Coronary artery (tissue), 2 donors: ENCODE results near the gene NCMAP.

ENCODE experiments used
- DNase-seq: peaks from one replicate; pipeline ENCODE4 v3.0.0-alpha.2; 2017; ENCODE audit warnings: low spot score
- H3K27ac ChIP-seq, 2 donors: fragments of 200-600 bp; sonication (generic); one replicate each; pipeline ENCODE4 v1.5.1; 2016 to 2019
- H3K4me3 ChIP-seq: fragments of 200-600 bp; sonication (generic); 2 replicates; pipeline ENCODE4 v1.5.1; 2016; ENCODE audit warnings: mild to moderate bottlenecking, moderate library complexity
- CTCF ChIP-seq: fragments of 200-600 bp; sonication (generic); IDR thresholded peaks from one replicate; pipeline ENCODE4 v1.5.1; 2019; ENCODE audit warnings: antibody characterized with exemption

The NCMAP gene

DNA sequence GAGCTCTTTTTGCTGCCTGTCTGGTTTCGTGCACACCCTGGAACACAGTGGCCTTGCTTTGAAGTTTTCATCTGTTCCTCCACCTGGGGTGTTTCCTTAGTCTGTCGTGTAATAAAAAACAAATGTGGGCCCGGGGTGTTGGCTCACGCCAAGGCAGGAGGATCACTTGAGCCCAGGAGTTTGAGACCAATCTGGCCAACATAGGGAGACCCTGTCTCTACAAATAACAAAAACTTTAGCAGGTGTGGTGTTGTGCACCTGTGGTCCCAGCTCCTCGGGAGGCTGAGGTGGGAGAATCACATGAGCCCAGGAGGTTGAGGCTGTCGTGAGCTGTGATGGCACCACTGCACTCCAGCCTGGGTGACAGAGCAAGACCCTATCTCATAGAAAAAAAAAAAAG is 4.5 kb downstream of the NCMAP start:
- TF ChIP-seq CTCF = no peak
- DNase-seq = no peak
- no peak overlapping the region for H3K27ac ChIP-seq
- no peak overlapping the region for H3K4me3 ChIP-seq

DNA sequence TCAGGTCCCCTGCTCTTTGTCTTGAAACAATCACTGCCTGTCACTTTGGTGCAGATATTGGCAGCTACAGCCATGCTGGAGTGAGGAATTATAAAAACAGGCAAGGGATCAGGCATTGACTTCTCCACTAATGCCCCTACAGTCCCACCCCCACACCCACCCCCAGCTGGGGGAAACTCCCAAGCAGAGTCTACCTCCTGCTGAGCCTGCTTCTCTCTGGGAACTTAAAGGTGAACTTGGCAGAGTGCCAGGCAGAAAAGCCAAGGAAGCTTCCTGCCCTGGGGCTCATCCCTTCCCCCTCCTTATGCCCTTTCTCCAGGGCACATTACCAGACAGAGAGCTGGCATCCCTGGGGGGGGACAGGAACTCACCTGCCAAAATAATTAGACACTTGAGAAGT is 6.7 kb downstream of the NCMAP start:
- H3K4me3 ChIP-seq = no peak overlapping the region
- DNase-seq = no peak
- no peak overlapping the region for H3K27ac ChIP-seq
- TF ChIP-seq CTCF = no peak

- no peak for DNase-seq
- TF ChIP-seq CTCF = no peak
- no peak overlapping the region for H3K27ac ChIP-seq
- no peak overlapping the region for H3K4me3 ChIP-seq
Measured at GRCh38 chr1:24564695-24565094, 8.8 kb downstream of the NCMAP start.

DNA sequence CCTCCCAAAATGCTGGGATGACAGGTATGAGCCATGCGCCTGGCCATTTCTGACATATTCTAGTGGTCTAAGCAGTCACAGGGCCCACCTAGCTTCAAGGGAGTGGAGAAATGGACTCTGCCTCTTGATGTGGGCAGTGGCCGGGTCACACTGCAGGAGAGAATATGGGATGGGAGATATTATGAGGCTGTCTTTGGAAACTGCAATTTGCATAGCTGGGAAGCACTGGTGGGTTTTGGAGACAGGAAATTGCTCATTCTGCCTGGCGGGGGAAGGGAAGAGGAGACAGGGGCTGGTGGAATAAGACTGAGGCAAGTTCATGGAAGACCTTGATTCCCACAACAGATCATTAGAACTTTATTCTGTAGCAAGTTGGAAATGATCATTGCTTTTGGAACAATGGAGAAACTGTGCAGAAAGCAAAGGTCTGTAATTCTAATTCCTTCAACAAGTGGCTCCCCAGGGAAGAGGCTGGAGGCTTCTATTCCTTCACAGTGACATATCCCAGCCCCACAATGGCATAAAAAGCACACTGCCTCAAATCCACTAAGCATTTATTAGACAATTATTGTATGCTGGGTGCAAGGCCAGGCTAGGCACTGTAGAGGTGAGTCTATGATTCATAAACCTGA is 10.5 kb downstream of the NCMAP start:
- DNase-seq = no peak
- no peak overlapping the region for H3K27ac ChIP-seq
- no peak for TF ChIP-seq CTCF
- H3K4me3 ChIP-seq = no peak overlapping the region

DNA sequence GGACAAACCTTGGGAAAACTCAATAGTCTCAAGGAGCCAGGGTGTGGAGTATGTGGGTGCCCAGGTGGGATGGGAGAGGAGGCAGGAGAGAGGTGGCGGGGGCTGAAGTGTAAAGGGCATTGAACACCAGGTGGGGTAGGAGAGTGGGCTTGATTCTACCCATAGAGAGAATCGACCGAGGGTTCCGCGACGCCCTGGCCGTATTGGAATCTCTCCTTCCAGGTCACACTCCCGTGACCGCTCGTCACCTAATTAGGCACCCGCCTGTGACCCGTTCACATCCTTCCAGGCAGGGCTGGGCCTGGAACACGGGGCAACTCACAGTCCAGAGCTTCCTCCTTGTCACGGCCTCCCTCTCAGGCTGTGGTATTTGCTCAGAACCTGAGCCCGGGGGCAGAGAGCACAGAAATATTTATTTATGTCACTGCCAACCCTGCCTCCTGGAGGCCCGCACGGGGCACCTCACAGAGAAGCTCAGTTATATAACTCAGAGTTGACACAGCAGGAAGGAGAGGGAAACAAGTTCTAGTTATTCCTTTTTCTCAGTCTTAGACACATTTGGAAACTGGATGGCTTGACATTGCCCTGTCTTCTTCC is 12.0 kb downstream of the NCMAP start:
- DNase-seq = no peak
- Histone ChIP-seq H3K27ac (no peak overlapping the region), H3K4me3 (no peak overlapping the region)
- TF ChIP-seq CTCF = no peak

DNA sequence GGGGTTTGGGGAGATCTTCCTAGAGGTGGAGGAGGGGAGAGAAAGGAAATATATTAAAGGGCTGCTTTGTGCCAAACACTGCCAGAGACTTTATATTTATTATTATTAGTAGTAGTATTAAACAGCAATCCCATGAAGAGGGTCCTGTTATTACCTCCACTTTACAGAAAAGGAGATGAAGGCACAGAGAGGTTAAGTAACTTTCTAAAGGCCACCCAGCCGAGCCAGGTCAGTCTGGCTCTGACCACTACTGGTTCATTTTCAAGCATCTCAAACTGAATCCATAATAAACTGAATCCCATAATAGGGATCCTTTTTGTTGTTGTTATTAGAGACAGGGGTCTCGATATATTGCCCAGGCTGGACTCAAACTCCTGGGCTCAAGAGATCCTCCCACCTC is 12.6 kb downstream of the NCMAP start:
- no peak overlapping the region for H3K27ac ChIP-seq
- DNase-seq = no peak
- H3K4me3 ChIP-seq = no peak overlapping the region
- no peak for TF ChIP-seq CTCF
